BJ (cell line): Measurements from ENCODE around the gene OVOL3. TPM values are rescaled to one million over a fixed set of nuclear protein-coding genes. Genes with fewer than 3 reads are reported as not detected.
"Not testable (repeated sequence)": the region's sequence is repeated elsewhere in the genome, so short reads cannot be mapped to it uniquely, and the experiment has no call there.

Experiments
- CTCF ChIA-PET: fragments of 350-600 bp; formaldehyde crosslinking; extraction: SDS; loops from one replicate; lab custom pipeline; 2021; ENCODE audit warnings: antibody characterized with exemption, inconsistent platforms; lab: Yijun Ruan, JAX
- POLR2A ChIA-PET: fragments of 300-600 bp; sonication (Branson Sonifier 250); formaldehyde crosslinking; extraction: SDS; loops from one replicate; lab custom pipeline; 2021; ENCODE audit warnings: antibody characterized with exemption; lab: Charles Lee
- DNase-seq: peaks from one replicate; pipeline ENCODE4 v3.0.0-alpha.2; 2011; ENCODE audit warnings: low read depth
- H3K27me3 ChIP-seq: 2 replicates; pipeline ENCODE4 v1.6.0; 2011; ENCODE audit warnings: low read length; ENCODE audit not compliant: control insufficient read depth, insufficient read depth
- H3K36me3 ChIP-seq: 2 replicates; pipeline ENCODE4 v1.5.1; 2011; ENCODE audit warnings: low read length; ENCODE audit not compliant: control insufficient read depth, insufficient read depth
- H3K4me3 ChIP-seq: 2 replicates; pipeline ENCODE4 v1.5.1; 2011; ENCODE audit warnings: low read depth, mild to moderate bottlenecking, control low read depth, low read length
- CTCF ChIP-seq: IDR thresholded peaks from 2 replicates; pipeline ENCODE4 v1.5.1; 2011; ENCODE audit warnings: low read depth, mild to moderate bottlenecking, control low read depth, inconsistent platforms, low read length, moderate library complexity; ENCODE audit not compliant: insufficient read depth
- polyA minus RNA-seq: library from RNA; depleted of rRNA, polyadenylated mRNA; stranded (reverse); fragments of >200 nt; gene quantifications from 2 replicates; pipeline ENCODE4 v1.2.3, GENCODE V29; 2011; rRNA and poly(A)+ RNA removed
- polyA plus RNA-seq: library from polyadenylated mRNA; depleted of rRNA; stranded (reverse); fragments of >200 nt; gene quantifications from 2 replicates; pipeline ENCODE4 v1.2.3, GENCODE V29; 2011; rRNA removed

Gene OVOL3
- polyA plus RNA-seq (not detected in 2 replicates), polyA minus RNA-seq (not detected in 2 replicates)

GRCh38 chr19:36110487-36111199 lies at the start of gene OVOL3:
Gene OVOL3, plus strand, starts transcription at chr19:36111143. Its CDS starts 60 bp downstream, at chr19:36111203.
- H3K27me3 ChIP-seq: no peaks in the 10 kb centered on the region
- CTCF ChIA-PET: interaction anchor here (1.0 kb wide), 1 partner anchor 50 kb away, joined by 3 read pairs; no protein-coding TSS in a partner anchor
- POLR2A ChIA-PET: no interaction called here
- H3K36me3 ChIP-seq: peaks cover 10% of the 10 kb centered on the region
- H3K4me3 ChIP-seq: no peak within 1 kb of the TSS
- TF ChIP-seq CTCF: no peak
- no peak for DNase-seq

- Histone ChIP-seq H3K36me3 (no peaks in the 10 kb centered on the region), H3K27me3 (no peaks in the 10 kb centered on the region), H3K4me3 (no peak overlapping the region)
- no peak for DNase-seq
- ChIA-PET CTCF (interaction anchor here (0.7 to 3.6 kb wide), 11 partner anchors 9 to 955 kb away, joined by 3 to 39 read pairs (median 3); partner anchors contain the start of genes COX7A1, OVOL3, POLR2I and TBCB), POLR2A (no interaction called here)
- no peak for TF ChIP-seq CTCF
Observed at GRCh38 chr19:36061367-36061766, 49.6 kb upstream of the OVOL3 start.

- TF ChIP-seq CTCF: no peak
- H3K4me3 ChIP-seq: no peak overlapping the region
- POLR2A ChIA-PET: no interaction called here
- no peaks in the 10 kb centered on the region for H3K27me3 ChIP-seq
- CTCF ChIA-PET: no interaction called here
- no peaks in the 10 kb centered on the region for H3K36me3 ChIP-seq
- DNase-seq: no peak
Observed at GRCh38 chr19:36064826-36065225, 46.1 kb upstream of the OVOL3 start.

GRCh38 chr19:36067681-36068080 lies 43.3 kb upstream of the OVOL3 start:
- CTCF ChIA-PET: interaction anchor here (0.8 to 3.0 kb wide), 4 partner anchors 8 to 60 kb away, joined by 3 to 10 read pairs (median 3); partner anchors contain the start of genes POLR2I and TBCB
- DNase-seq: no peak
- POLR2A ChIA-PET: no interaction called here
- no peaks in the 10 kb centered on the region for H3K36me3 ChIP-seq
- TF ChIP-seq CTCF: no peak
- H3K4me3 ChIP-seq: no peak overlapping the region
- H3K27me3 ChIP-seq: no peaks in the 10 kb centered on the region

GRCh38 chr19:36068810-36069499 lies 42.0 kb upstream of the OVOL3 start:
- POLR2A ChIA-PET, H3K36me3 ChIP-seq, H3K4me3 ChIP-seq, H3K27me3 ChIP-seq, DNase-seq: not testable (repeated sequence)
- CTCF ChIA-PET: interaction anchor here (2.2 kb wide), 1 partner anchor 8 kb away, joined by 10 read pairs; no protein-coding TSS in a partner anchor
